ENCODE measurements around the gene HBA2.
A peak's percentile ranks its signal among the peaks of the same experiment; 100 is the strongest.
"Not testable (repeated sequence)": the region's sequence is repeated elsewhere in the genome, so short reads cannot be mapped to it uniquely, and the experiment has no call there.

The HBA2 gene

DNA sequence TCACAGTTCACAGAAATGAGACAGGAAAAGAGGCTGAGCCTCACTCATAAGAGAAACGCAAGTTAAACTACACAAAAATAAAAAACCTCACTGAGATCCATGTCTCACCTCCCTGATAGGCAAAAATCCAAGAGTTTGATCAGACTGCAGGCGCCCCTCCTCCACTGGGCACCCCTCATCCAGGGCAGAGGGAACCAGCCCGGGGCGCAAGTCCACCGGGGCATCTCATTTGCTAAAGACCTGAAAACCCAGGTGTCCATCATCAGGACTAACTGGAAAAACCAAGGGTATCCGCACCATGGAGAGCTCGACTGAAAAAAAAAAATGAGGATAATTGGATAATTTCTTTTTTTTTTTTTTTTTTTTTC is 17.7 kb upstream of the HBA2 start:
- H3K27ac ChIP-seq (ENCODE audit: low read depth, low read length) = no peak overlapping the region
- peak overlapping the region; percentile 50 to 57 for H3K4me3 ChIP-seq (ENCODE audit: low read depth in 1 of 2, low read length in 2 of 2)
- no peaks in the 10 kb centered on the region for H3K9me3 ChIP-seq (ENCODE audit: control insufficient read depth in 1 of 2, low read length in 2 of 2)
- peaks cover 0 to 6% of the 10 kb centered on the region in 2 donors for H3K4me1 ChIP-seq (ENCODE audit: control insufficient read depth in 1 of 2, insufficient read depth in 2 of 2, low read length in 2 of 2)
- no peak overlapping the region for H3K9ac ChIP-seq (ENCODE audit: low read depth in 1 of 2, low read length in 2 of 2)
- H3K36me3 ChIP-seq (ENCODE audit: control insufficient read depth in 1 of 2, insufficient read depth in 2 of 2, low read length in 2 of 2) = no peaks in the 10 kb centered on the region
- peaks cover 9 to 12% of the 10 kb centered on the region in 2 donors for H3K27me3 ChIP-seq (ENCODE audit: control insufficient read depth in 1 of 2, insufficient read depth in 2 of 2, low read length in 2 of 2)

DNA sequence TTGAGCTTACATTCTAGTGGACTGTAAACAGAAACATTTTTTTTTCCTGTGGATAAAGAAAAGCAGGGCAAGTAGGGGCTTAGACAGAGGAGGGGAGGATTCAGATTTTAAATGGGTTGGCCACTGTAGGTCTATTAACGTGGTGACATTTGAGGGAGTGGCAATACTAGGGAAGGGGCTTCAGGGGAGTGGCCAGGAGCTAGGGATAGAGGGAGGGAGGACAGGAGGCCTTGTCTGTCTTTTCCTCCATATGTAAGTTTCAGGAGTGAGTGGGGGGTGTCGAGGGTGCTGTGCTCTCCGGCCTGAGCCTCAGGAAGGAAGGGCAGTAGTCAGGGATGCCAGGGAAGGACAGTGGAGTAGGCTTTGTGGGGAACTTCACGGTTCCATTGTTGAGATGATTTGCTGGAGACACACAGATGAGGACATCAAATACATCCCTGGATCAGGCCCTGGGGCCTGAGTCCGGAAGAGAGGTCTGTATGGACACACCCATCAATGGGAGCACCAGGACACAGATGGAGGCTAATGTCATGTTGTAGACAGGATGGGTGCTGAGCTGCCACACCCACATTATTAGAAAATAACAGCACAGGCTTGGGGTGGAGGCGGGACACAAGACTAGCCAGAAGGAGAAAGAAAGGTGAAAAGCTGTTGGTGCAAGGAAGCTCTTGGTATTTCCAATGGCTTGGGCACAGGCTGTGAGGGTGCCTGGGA is 13.4 kb upstream of the HBA2 start:
- Histone ChIP-seq H3K4me3 (ENCODE audit: low read depth in 1 of 2, low read length in 2 of 2) (no peak overlapping the region), H3K27me3 (ENCODE audit: control insufficient read depth in 1 of 2, insufficient read depth in 2 of 2, low read length in 2 of 2) (peaks cover 9 to 17% of the 10 kb centered on the region in 2 donors)

DNA sequence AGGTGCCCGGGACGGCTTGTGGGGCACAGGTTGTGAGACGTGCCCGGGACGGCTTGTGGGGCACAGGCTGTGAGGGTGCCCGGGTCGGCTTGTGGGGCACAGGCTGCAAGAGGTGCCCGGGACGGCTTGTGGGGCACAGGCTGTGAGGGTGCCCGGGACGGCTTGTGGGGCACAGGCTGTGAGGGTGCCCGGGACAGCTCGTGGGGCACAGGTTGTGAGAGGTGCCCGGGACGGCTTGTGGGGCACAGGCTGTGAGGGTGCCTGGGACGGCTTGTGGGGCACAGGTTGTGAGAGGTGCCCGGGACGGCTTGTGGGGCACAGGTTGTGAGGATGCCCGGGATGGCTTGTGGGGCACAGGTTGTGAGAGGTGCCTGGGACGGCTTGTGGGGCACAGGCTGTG is 12.4 kb upstream of the HBA2 start:
- H3K27me3 ChIP-seq (ENCODE audit: control insufficient read depth in 1 of 2, insufficient read depth in 2 of 2, low read length in 2 of 2) = peaks cover 9 to 12% of the 10 kb centered on the region in 2 donors
- H3K9me3 ChIP-seq (ENCODE audit: control insufficient read depth in 1 of 2, low read length in 2 of 2) = not testable (repeated sequence)

More for the DNA sequence above, 13.4 kb upstream of the HBA2 start:
- Histone ChIP-seq H3K36me3 (ENCODE audit: control insufficient read depth in 1 of 2, insufficient read depth in 2 of 2, low read length in 2 of 2) (no peaks in the 10 kb centered on the region), H3K4me1 (ENCODE audit: control insufficient read depth in 1 of 2, insufficient read depth in 2 of 2, low read length in 2 of 2) (peaks cover 0 to 6% of the 10 kb centered on the region in 2 donors), H3K27ac (ENCODE audit: low read depth, low read length) (no peak overlapping the region), H3K9me3 (ENCODE audit: control insufficient read depth in 1 of 2, low read length in 2 of 2) (no peaks in the 10 kb centered on the region), H3K9ac (ENCODE audit: low read depth in 1 of 2, low read length in 2 of 2) (no peak overlapping the region)

DNA sequence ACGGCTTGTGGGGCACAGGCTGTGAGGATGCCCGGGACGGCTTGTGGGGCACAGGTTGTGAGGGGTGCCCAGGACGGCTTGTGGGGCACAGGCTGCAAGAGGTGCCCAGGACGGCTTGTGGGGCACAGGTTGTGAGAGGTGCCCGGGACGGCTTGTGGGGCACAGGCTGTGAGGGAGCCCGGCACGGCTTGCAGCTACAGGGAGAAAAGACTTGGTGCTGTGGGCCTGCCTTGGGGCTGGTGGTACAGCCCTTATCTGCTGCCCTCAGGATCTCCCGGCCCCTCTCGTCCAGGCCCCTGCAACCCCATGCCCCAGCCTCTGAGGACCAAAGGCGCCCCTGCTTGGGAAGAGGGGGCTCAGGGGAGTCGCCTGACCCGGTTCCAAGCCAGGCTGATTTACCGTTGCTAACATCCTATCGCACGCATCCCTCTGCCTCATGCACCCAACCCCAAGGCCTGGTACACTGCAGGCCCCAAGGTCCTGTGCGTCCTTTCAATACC is 11.9 kb upstream of the HBA2 start:
- Histone ChIP-seq H3K27ac (ENCODE audit: low read depth, low read length) (no peak overlapping the region), H3K36me3 (ENCODE audit: control insufficient read depth in 1 of 2, insufficient read depth in 2 of 2, low read length in 2 of 2) (no peaks in the 10 kb centered on the region), H3K4me3 (ENCODE audit: low read depth in 1 of 2, low read length in 2 of 2) (no peak overlapping the region), H3K9me3 (ENCODE audit: control insufficient read depth in 1 of 2, low read length in 2 of 2) (no peaks in the 10 kb centered on the region), H3K4me1 (ENCODE audit: control insufficient read depth in 1 of 2, insufficient read depth in 2 of 2, low read length in 2 of 2) (peaks cover 0 to 8% of the 10 kb centered on the region in 2 donors), H3K27me3 (ENCODE audit: control insufficient read depth in 1 of 2, insufficient read depth in 2 of 2, low read length in 2 of 2) (peaks cover 11 to 17% of the 10 kb centered on the region in 2 donors), H3K9ac (ENCODE audit: low read depth in 1 of 2, low read length in 2 of 2) (no peak overlapping the region)

More for the DNA sequence above, 12.4 kb upstream of the HBA2 start:
- H3K36me3 ChIP-seq (ENCODE audit: control insufficient read depth in 1 of 2, insufficient read depth in 2 of 2, low read length in 2 of 2); H3K4me3 ChIP-seq (ENCODE audit: low read depth in 1 of 2, low read length in 2 of 2); H3K9ac ChIP-seq (ENCODE audit: low read depth in 1 of 2, low read length in 2 of 2); H3K4me1 ChIP-seq (ENCODE audit: control insufficient read depth in 1 of 2, insufficient read depth in 2 of 2, low read length in 2 of 2); H3K27ac ChIP-seq (ENCODE audit: low read depth, low read length): not testable (repeated sequence)

- no peak overlapping the region for H3K4me3 ChIP-seq (ENCODE audit: low read depth in 1 of 2, low read length in 2 of 2)
- no peaks in the 10 kb centered on the region for H3K36me3 ChIP-seq (ENCODE audit: control insufficient read depth in 1 of 2, insufficient read depth in 2 of 2, low read length in 2 of 2)
- H3K27me3 ChIP-seq (ENCODE audit: control insufficient read depth in 1 of 2, insufficient read depth in 2 of 2, low read length in 2 of 2) = peaks cover 24 to 34% of the 10 kb centered on the region in 2 donors
- H3K4me1 ChIP-seq (ENCODE audit: control insufficient read depth in 1 of 2, insufficient read depth in 2 of 2, low read length in 2 of 2) = peaks cover 5 to 13% of the 10 kb centered on the region in 2 donors
- H3K9ac ChIP-seq (ENCODE audit: low read depth in 1 of 2, low read length in 2 of 2) = no peak overlapping the region
- H3K9me3 ChIP-seq (ENCODE audit: control insufficient read depth in 1 of 2, low read length in 2 of 2) = no peaks in the 10 kb centered on the region
- no peak overlapping the region for H3K27ac ChIP-seq (ENCODE audit: low read depth, low read length)
Measured at GRCh38 chr16:162271-162991, 10.2 kb upstream of the HBA2 start.

DNA sequence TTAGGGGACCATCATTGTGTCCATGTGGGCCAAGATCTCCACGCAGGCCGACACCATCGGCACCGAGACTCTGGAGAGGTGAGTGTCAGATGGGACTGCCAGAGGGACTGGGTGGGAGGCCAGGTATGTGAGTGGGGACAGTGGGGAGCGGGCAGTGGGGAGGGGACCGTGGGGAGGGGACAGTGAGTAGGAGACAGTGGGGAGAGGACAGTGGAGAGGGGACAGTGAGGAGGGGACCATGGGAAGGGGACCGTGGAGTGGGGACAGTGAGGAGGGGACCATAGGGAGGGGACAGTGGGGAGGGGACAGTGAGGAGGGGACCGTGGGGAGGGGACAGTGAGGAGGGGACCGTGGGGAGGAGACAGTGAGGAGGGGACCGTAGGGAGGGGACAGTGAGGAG is 9.5 kb upstream of the HBA2 start:
- peaks cover 5 to 13% of the 10 kb centered on the region in 2 donors for H3K4me1 ChIP-seq (ENCODE audit: control insufficient read depth in 1 of 2, insufficient read depth in 2 of 2, low read length in 2 of 2)
- not testable (repeated sequence) for H3K36me3 ChIP-seq (ENCODE audit: control insufficient read depth in 1 of 2, insufficient read depth in 2 of 2, low read length in 2 of 2); H3K4me3 ChIP-seq (ENCODE audit: low read depth in 1 of 2, low read length in 2 of 2); H3K9ac ChIP-seq (ENCODE audit: low read depth in 1 of 2, low read length in 2 of 2); H3K9me3 ChIP-seq (ENCODE audit: control insufficient read depth in 1 of 2, low read length in 2 of 2); H3K27ac ChIP-seq (ENCODE audit: low read depth, low read length)
- peaks cover 31 to 37% of the 10 kb centered on the region in 2 donors for H3K27me3 ChIP-seq (ENCODE audit: control insufficient read depth in 1 of 2, insufficient read depth in 2 of 2, low read length in 2 of 2)

GRCh38 chr16:163696-164095 is 9.0 kb upstream of the HBA2 start:
- not testable (repeated sequence) for H3K9me3 ChIP-seq (ENCODE audit: control insufficient read depth in 1 of 2, low read length in 2 of 2); H3K27ac ChIP-seq (ENCODE audit: low read depth, low read length); H3K36me3 ChIP-seq (ENCODE audit: control insufficient read depth in 1 of 2, insufficient read depth in 2 of 2, low read length in 2 of 2); H3K4me3 ChIP-seq (ENCODE audit: low read depth in 1 of 2, low read length in 2 of 2); H3K9ac ChIP-seq (ENCODE audit: low read depth in 1 of 2, low read length in 2 of 2)
- Histone ChIP-seq H3K4me1 (ENCODE audit: control insufficient read depth in 1 of 2, insufficient read depth in 2 of 2, low read length in 2 of 2) (peaks cover 5 to 13% of the 10 kb centered on the region in 2 donors), H3K27me3 (ENCODE audit: control insufficient read depth in 1 of 2, insufficient read depth in 2 of 2, low read length in 2 of 2) (peaks cover 36 to 42% of the 10 kb centered on the region in 2 donors)

GRCh38 chr16:164134-164823 is 8.4 kb upstream of the HBA2 start:
- not testable (repeated sequence) for H3K9me3 ChIP-seq (ENCODE audit: control insufficient read depth in 1 of 2, low read length in 2 of 2); H3K36me3 ChIP-seq (ENCODE audit: control insufficient read depth in 1 of 2, insufficient read depth in 2 of 2, low read length in 2 of 2); H3K9ac ChIP-seq (ENCODE audit: low read depth in 1 of 2, low read length in 2 of 2); H3K4me3 ChIP-seq (ENCODE audit: low read depth in 1 of 2, low read length in 2 of 2); H3K27ac ChIP-seq (ENCODE audit: low read depth, low read length)
- peaks cover 5 to 13% of the 10 kb centered on the region in 2 donors for H3K4me1 ChIP-seq (ENCODE audit: control insufficient read depth in 1 of 2, insufficient read depth in 2 of 2, low read length in 2 of 2)
- H3K27me3 ChIP-seq (ENCODE audit: control insufficient read depth in 1 of 2, insufficient read depth in 2 of 2, low read length in 2 of 2) = peaks cover 42 to 48% of the 10 kb centered on the region in 2 donors

GRCh38 chr16:164827-165538 is 7.7 kb upstream of the HBA2 start:
- H3K27me3 ChIP-seq (ENCODE audit: control insufficient read depth in 1 of 2, insufficient read depth in 2 of 2, low read length in 2 of 2) = peaks cover 43 to 47% of the 10 kb centered on the region in 2 donors
- no peak overlapping the region for H3K9ac ChIP-seq (ENCODE audit: low read depth in 1 of 2, low read length in 2 of 2)
- H3K36me3 ChIP-seq (ENCODE audit: control insufficient read depth in 1 of 2, insufficient read depth in 2 of 2, low read length in 2 of 2) = no peaks in the 10 kb centered on the region
- peaks cover 5 to 13% of the 10 kb centered on the region in 2 donors for H3K4me1 ChIP-seq (ENCODE audit: control insufficient read depth in 1 of 2, insufficient read depth in 2 of 2, low read length in 2 of 2)
- H3K4me3 ChIP-seq (ENCODE audit: low read depth in 1 of 2, low read length in 2 of 2) = no peak overlapping the region
- no peak overlapping the region for H3K27ac ChIP-seq (ENCODE audit: low read depth, low read length)
- no peaks in the 10 kb centered on the region for H3K9me3 ChIP-seq (ENCODE audit: control insufficient read depth in 1 of 2, low read length in 2 of 2)

All from duodenal mucosa (tissue), 2 donors.